GM20000 (cell line): ENCODE measurements around the gene ITGA1.

Experiments used
- DNase-seq: peaks from one replicate; pipeline ENCODE4 v3.0.0; 2012; ENCODE audit warnings: low spot score
- TF ChIP-seq, protein P1 (sequence below): IDR thresholded peaks from 2 replicates; pipeline ENCODE4 v1.5.1; 2012; ENCODE audit warnings: mild to moderate bottlenecking, control low read depth; ENCODE audit errors: extremely low read depth, missing control alignments

ITGA1 gene

GRCh38 chr5:52886206-52886605 is 98.5 kb downstream of the ITGA1 start:
- TF ChIP-seq, protein P1, sequence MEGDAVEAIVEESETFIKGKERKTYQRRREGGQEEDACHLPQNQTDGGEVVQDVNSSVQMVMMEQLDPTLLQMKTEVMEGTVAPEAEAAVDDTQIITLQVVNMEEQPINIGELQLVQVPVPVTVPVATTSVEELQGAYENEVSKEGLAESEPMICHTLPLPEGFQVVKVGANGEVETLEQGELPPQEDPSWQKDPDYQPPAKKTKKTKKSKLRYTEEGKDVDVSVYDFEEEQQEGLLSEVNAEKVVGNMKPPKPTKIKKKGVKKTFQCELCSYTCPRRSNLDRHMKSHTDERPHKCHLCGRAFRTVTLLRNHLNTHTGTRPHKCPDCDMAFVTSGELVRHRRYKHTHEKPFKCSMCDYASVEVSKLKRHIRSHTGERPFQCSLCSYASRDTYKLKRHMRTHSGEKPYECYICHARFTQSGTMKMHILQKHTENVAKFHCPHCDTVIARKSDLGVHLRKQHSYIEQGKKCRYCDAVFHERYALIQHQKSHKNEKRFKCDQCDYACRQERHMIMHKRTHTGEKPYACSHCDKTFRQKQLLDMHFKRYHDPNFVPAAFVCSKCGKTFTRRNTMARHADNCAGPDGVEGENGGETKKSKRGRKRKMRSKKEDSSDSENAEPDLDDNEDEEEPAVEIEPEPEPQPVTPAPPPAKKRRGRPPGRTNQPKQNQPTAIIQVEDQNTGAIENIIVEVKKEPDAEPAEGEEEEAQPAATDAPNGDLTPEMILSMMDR, result no peak

GRCh38 chr5:52887066-52887465 is 99.3 kb downstream of the ITGA1 start:
- no peak for DNase-seq
- TF ChIP-seq, protein P1, result no peak

More at GRCh38 chr5:52886206-52886605, 98.5 kb downstream of the ITGA1 start:
- no peak for DNase-seq

DNA sequence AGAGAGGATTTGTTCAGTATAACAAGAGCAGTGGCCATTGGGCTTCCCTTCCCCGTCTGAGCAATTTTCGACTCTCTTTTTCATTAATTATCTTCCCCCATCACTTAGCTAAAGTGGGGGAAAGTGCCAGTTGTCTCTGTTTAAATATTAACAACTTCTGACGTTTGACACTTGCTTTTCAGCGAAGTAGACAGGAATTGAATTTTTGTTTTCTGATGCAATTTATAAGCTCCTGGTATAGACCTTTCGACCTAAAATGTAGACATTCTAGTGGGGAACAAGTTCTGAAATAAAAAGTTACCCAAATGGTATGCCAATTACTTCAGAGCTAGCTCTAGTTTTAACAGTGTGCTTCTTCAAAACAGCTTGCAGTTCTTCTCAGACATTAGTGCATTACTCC is 100.6 kb downstream of the ITGA1 start:
- DNase-seq, result no peak
- TF ChIP-seq, protein P1, result no peak

DNA sequence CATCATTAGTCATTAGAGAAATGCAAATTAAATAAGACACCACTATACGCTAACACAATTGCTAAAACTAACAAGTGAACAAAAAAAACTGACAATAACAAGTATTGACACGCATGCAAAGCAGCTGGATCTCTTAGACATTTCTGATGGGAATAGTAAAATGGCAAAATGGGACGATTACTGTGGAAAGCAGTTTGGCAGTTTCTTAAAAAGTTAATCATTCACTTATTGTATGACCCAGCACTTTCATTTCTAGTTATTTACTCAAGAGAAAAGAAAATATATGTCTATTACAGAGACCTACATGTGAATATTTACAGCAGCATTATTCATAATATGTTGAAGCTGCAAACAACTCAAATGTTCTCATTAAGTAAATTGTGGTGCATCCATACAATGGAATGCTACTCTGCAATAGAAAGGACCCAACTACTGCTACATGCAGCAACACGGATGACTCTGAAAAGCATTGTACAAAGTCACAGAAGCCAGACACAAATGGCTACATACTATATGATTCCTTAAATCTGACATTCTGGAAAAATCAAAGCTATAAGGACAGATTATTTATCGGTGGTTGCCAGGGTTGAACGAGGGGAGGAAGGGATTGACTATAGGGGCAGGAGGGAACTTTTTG is 104.6 kb downstream of the ITGA1 start:
- TF ChIP-seq, protein P1, result no peak
- no peak for DNase-seq

DNA sequence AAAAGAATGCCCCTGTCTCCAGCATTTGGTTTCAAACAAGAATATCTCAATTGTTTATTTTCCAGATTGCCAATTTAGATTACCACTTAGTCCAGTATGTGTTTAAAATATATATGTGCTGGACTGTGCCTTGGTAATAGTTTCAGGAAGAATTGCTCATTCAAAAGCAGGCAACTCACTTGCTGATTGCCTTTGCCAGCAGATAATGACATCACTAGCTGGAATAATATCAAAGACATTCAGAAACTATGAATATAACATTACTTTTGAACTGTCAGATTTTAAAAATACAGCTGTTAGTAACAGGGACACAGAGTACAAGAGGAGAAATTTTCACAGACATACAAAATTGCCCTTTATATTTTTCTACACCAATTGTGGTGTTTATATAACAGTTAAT is 105.4 kb downstream of the ITGA1 start:
- DNase-seq, result no peak
- TF ChIP-seq, protein P1, result no peak

GRCh38 chr5:52893863-52894262 is 106.1 kb downstream of the ITGA1 start:
- DNase-seq, result no peak
- TF ChIP-seq, protein P1, result no peak

DNA sequence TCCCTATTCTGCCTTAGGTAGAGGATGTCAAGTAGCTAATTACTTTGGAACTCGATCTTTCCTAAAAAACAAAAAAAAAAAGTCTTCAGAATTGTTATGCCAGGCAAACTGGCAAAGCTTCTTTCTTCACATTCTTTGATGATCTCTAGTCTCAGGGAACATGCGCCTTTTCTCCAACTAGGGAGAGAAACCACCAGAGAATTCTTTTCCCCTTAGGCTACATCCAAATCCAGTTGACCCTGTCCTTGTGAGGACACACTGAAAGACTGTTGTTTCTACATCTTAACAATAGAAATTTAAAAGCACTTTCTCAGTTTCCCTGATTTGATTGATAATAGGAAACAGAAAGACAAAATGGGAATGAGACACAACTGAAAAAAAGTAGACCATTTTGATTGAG is 106.7 kb downstream of the ITGA1 start:
- TF ChIP-seq, protein P1, result no peak
- DNase-seq, result no peak
